ENCODE measurements around the gene ZNF32. TPM values are rescaled to one million over a fixed set of nuclear protein-coding genes. Genes with fewer than 3 reads are reported as not detected.

The ZNF32 gene
- total and polyA plus RNA-seq, 2 of the 4 experiments (the other 2 are of a cell fraction): 30.1 to 31.2 TPM

- H4K8ac ChIP-seq (ENCODE audit: low read depth in 2 of 2, low read length in 2 of 2): no peak overlapping the region
- H3K9ac ChIP-seq (ENCODE audit: low read depth, low read length): no peak overlapping the region
- H2BK5ac ChIP-seq (ENCODE audit: low read depth, low read length, poor library complexity, severe bottlenecking): no peak overlapping the region
- no TSS peak for BruUV-seq (replicated peaks)
- H3K56ac ChIP-seq (ENCODE audit: extremely low read depth, insufficient read depth, low read length): no peak overlapping the region
- no peak overlapping the region for H3K23ac ChIP-seq (ENCODE audit: low read depth, low read length)
- no peak overlapping the region for H3K14ac ChIP-seq (replicated peaks; ENCODE audit: low read depth, low read length)
- H4K91ac ChIP-seq (ENCODE audit: insufficient read depth, low read depth, low read length): no peak overlapping the region
- no peak overlapping the region for H3K4me3 ChIP-seq (ENCODE audit: insufficient read depth, low read depth, low read length)
- peaks cover 3% of the 10 kb centered on the region; the same call in 1 of the 2 replicates for H3K4me1 ChIP-seq (ENCODE audit: control insufficient read depth, insufficient read depth, low read length)
- no peak overlapping the region for H2BK15ac ChIP-seq (ENCODE audit: low read depth, low read length)
- no peaks in the 10 kb centered on the region for H3K36me3 ChIP-seq (ENCODE audit: control insufficient read depth, insufficient read depth, low read length)
- no peak overlapping the region for H3K4ac ChIP-seq (ENCODE audit: low read depth, low read length)
- no peak overlapping the region for H2AK9ac ChIP-seq (replicated peaks; ENCODE audit: low read depth, low read length, poor library complexity)
- ATAC-seq (ENCODE audit: low read depth) (no peak), DNase-seq (no peak)
- POLR2A ChIA-PET (ENCODE audit: unreplicated experiment): no interaction called here
- in situ Hi-C loops (cut with MboI; ENCODE audit: low sequenced_read_pairs): no loop called here
- CTCF ChIA-PET: no interaction called here
- dilution Hi-C loops (cut with HindIII; ENCODE audit: low sequenced_read_pairs, unreplicated experiment): no loop called here
- H2AK5ac ChIP-seq (ENCODE audit: low read depth, low read length): no peak overlapping the region
- no peak overlapping the region for H3K27ac ChIP-seq (ENCODE audit: insufficient read depth, low read length)
- H3K79me1 ChIP-seq (ENCODE audit: low read depth in 1 of 2, low read length in 2 of 2): no peaks in the 10 kb centered on the region
- H4K5ac ChIP-seq (ENCODE audit: low read depth, low read length): no peak overlapping the region
- no peaks in the 10 kb centered on the region for H4K20me1 ChIP-seq (ENCODE audit: insufficient read depth, low read length)
- no peak overlapping the region for H3K18ac ChIP-seq (ENCODE audit: low read depth, low read length)
- H2BK20ac ChIP-seq (ENCODE audit: low read depth, low read length): no peak overlapping the region
- H3K9me3 ChIP-seq (ENCODE audit: control insufficient read depth, insufficient read depth, low read length): peaks cover 6% of the 10 kb centered on the region
- no peaks in the 10 kb centered on the region for H3K9me1 ChIP-seq (ENCODE audit: insufficient read depth, low read length)
- WGBS, 2 experiments (ENCODE audit: extremely low coverage in 2 of 2, insufficient read length in 1 of 2): no CpG with 5 or more reads among the region's 4 CpGs
- intact Hi-C loops (cut with micrococcal nuclease): no loop called here
- H3K27me3 ChIP-seq (ENCODE audit: control insufficient read depth, insufficient read depth, low read length): peaks cover 3% of the 10 kb centered on the region
- H2BK120ac ChIP-seq (ENCODE audit: low read depth, low read length): no peak overlapping the region
- TF ChIP-seq MAFK (IDR thresholded peaks at IDR 0.05; ENCODE audit: low read depth, low read length): peak; percentile 78
- no peak for TF ChIP-seq RFX5 (IDR thresholded peaks at IDR 0.05; ENCODE audit: low read depth, low read length)
- TF ChIP-seq MAZ (IDR thresholded peaks at IDR 0.05; ENCODE audit: borderline replicate concordance, low read depth, low read length): no peak
- H3K4me2 ChIP-seq (ENCODE audit: low read depth, low read length): no peak overlapping the region
- H2AFZ ChIP-seq (replicated peaks; ENCODE audit: low read length, poor library complexity): no peak overlapping the region
Measured at GRCh38 chr10:43596546-43596945, 52.1 kb downstream of the ZNF32 start.
